ENCODE results near the gene IFNK.
A peak's percentile ranks its signal among the peaks of the same experiment; 100 is the strongest.

IFNK gene

DNA sequence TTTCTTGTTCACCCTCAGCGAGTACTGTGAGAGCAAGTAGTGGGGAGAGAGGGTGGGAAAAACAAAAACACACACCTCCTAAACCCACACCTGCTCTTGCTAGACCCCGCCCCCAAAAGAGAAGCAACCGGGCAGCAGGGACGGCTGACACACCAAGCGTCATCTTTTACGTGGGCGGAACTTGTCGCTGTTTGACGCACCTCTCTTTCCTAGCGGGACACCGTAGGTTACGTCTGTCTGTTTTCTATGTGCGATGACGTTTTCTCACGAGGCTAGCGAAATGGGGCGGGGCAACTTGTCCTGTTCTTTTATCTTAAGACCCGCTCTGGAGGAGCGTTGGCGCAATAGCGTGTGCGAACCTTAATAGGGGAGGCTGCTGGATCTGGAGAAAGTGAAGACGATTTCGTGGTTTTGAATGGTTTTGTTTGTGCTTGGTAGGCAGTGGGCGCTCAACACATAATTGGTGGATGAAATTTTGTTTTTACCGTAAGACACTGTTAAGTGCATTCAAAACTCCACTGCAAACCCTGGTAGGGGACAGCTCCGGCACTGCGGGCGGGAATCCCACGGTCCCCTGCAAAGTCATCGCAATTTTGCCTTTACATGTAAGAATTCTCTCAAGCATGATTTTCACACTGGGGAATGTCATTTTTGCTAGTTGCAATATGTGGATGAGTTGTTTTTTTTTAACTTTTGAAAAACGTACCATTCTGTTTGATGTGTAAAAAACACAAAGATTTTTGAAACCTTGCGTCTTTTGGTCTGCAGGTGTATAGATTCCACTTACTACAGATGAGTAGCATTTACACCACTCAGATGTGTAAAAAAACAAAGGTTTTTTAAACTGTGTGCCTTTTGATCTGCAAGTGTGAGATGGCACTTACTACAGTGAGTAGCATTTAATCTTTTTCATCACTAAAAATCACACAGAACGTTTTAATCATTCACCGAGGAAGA, 49.8 kb downstream of the IFNK start:
- peak; percentile 100 for DNase-seq

Data from inflammatory macrophage (primary cell).